ENCODE data around the gene WIPF3.

Gene WIPF3

GRCh38 chr7:29806208-29806994, at the start of gene WIPF3:
Gene WIPF3, plus strand, starts transcription at chr7:29806508. Its CDS starts 28,217 bp downstream, at chr7:29834725.
- H3K4me3 Mint-ChIP-seq: no peak within 1 kb of the TSS
- H3K27ac Mint-ChIP-seq: no peak within 1 kb of the TSS
- H3K27me3 Mint-ChIP-seq: peaks cover 57% of the 10 kb centered on the region
- H3K4me1 Mint-ChIP-seq: peaks cover 6% of the 10 kb centered on the region
- no peaks in the 10 kb centered on the region for H3K9me3 Mint-ChIP-seq
- H3K36me3 Mint-ChIP-seq: no peaks in the 10 kb centered on the region

GRCh38 chr7:29763266-29763665, 43.0 kb upstream of the WIPF3 start:
- Mint-ChIP-seq H3K9me3 (no peaks in the 10 kb centered on the region), H3K27me3 (peaks cover 5% of the 10 kb centered on the region), H3K4me1 (no peaks in the 10 kb centered on the region), H3K27ac (no peak overlapping the region), H3K36me3 (no peaks in the 10 kb centered on the region), H3K4me3 (no peak overlapping the region)

- H3K27ac Mint-ChIP-seq: no peak overlapping the region
- H3K4me3 Mint-ChIP-seq: no peak overlapping the region
- H3K27me3 Mint-ChIP-seq: peaks cover 5% of the 10 kb centered on the region
- no peaks in the 10 kb centered on the region for H3K9me3 Mint-ChIP-seq
- no peaks in the 10 kb centered on the region for H3K36me3 Mint-ChIP-seq
- no peaks in the 10 kb centered on the region for H3K4me1 Mint-ChIP-seq
These were observed 42.1 kb upstream of the WIPF3 start for GRCh38 chr7:29764227-29764626.

GRCh38 chr7:29765490-29765889, 40.8 kb upstream of the WIPF3 start:
- H3K9me3 Mint-ChIP-seq: no peaks in the 10 kb centered on the region
- no peak overlapping the region for H3K27ac Mint-ChIP-seq
- peaks cover 5% of the 10 kb centered on the region for H3K27me3 Mint-ChIP-seq
- H3K36me3 Mint-ChIP-seq: no peaks in the 10 kb centered on the region
- no peaks in the 10 kb centered on the region for H3K4me1 Mint-ChIP-seq
- no peak overlapping the region for H3K4me3 Mint-ChIP-seq

GRCh38 chr7:29770371-29770770, 35.9 kb upstream of the WIPF3 start:
- Mint-ChIP-seq H3K27me3 (peaks cover 1% of the 10 kb centered on the region), H3K27ac (no peak overlapping the region), H3K9me3 (peaks cover 6% of the 10 kb centered on the region), H3K36me3 (no peaks in the 10 kb centered on the region), H3K4me1 (no peaks in the 10 kb centered on the region), H3K4me3 (no peak overlapping the region)

GRCh38 chr7:29771081-29771816, 35.1 kb upstream of the WIPF3 start:
- Mint-ChIP-seq H3K36me3 (no peaks in the 10 kb centered on the region), H3K9me3 (peaks cover 6% of the 10 kb centered on the region), H3K4me1 (no peaks in the 10 kb centered on the region), H3K27ac (no peak overlapping the region), H3K4me3 (no peak overlapping the region), H3K27me3 (no peaks in the 10 kb centered on the region)

GRCh38 chr7:29779017-29779416, 27.3 kb upstream of the WIPF3 start:
- H3K4me1 Mint-ChIP-seq: no peaks in the 10 kb centered on the region
- no peaks in the 10 kb centered on the region for H3K9me3 Mint-ChIP-seq
- no peak overlapping the region for H3K27ac Mint-ChIP-seq
- H3K27me3 Mint-ChIP-seq: peaks cover 9% of the 10 kb centered on the region
- no peak overlapping the region for H3K4me3 Mint-ChIP-seq
- no peaks in the 10 kb centered on the region for H3K36me3 Mint-ChIP-seq

GRCh38 chr7:29780346-29780745, 26.0 kb upstream of the WIPF3 start:
- Mint-ChIP-seq H3K4me1 (no peaks in the 10 kb centered on the region), H3K4me3 (no peak overlapping the region), H3K9me3 (no peaks in the 10 kb centered on the region), H3K27me3 (peaks cover 9% of the 10 kb centered on the region), H3K36me3 (no peaks in the 10 kb centered on the region), H3K27ac (no peak overlapping the region)

- Mint-ChIP-seq H3K27me3 (peaks cover 2% of the 10 kb centered on the region), H3K4me3 (no peak overlapping the region), H3K36me3 (no peaks in the 10 kb centered on the region), H3K27ac (no peak overlapping the region), H3K4me1 (no peaks in the 10 kb centered on the region), H3K9me3 (no peaks in the 10 kb centered on the region)
These were observed 22.6 kb upstream of the WIPF3 start for GRCh38 chr7:29783671-29784070.

- Mint-ChIP-seq H3K4me1 (no peaks in the 10 kb centered on the region), H3K4me3 (no peak overlapping the region), H3K27me3 (no peaks in the 10 kb centered on the region), H3K9me3 (no peaks in the 10 kb centered on the region), H3K36me3 (no peaks in the 10 kb centered on the region), H3K27ac (no peak overlapping the region)
These were observed 12.8 kb upstream of the WIPF3 start for GRCh38 chr7:29793507-29793906.

- Mint-ChIP-seq H3K9me3 (no peaks in the 10 kb centered on the region), H3K4me1 (no peaks in the 10 kb centered on the region), H3K27me3 (peaks cover 3% of the 10 kb centered on the region), H3K27ac (no peak overlapping the region), H3K36me3 (no peaks in the 10 kb centered on the region), H3K4me3 (no peak overlapping the region)
These were observed 11.2 kb upstream of the WIPF3 start for GRCh38 chr7:29794959-29795629.

GRCh38 chr7:29795696-29796580, 10.4 kb upstream of the WIPF3 start:
- Mint-ChIP-seq H3K4me3 (no peak overlapping the region), H3K4me1 (no peaks in the 10 kb centered on the region), H3K27me3 (peaks cover 6% of the 10 kb centered on the region), H3K9me3 (no peaks in the 10 kb centered on the region), H3K27ac (no peak overlapping the region), H3K36me3 (no peaks in the 10 kb centered on the region)

GRCh38 chr7:29797112-29797944, 9.0 kb upstream of the WIPF3 start:
- peaks cover 10% of the 10 kb centered on the region for H3K27me3 Mint-ChIP-seq
- H3K9me3 Mint-ChIP-seq: no peaks in the 10 kb centered on the region
- no peak overlapping the region for H3K4me3 Mint-ChIP-seq
- H3K4me1 Mint-ChIP-seq: no peaks in the 10 kb centered on the region
- no peak overlapping the region for H3K27ac Mint-ChIP-seq
- H3K36me3 Mint-ChIP-seq: no peaks in the 10 kb centered on the region

GRCh38 chr7:29798422-29798821, 7.9 kb upstream of the WIPF3 start:
- no peaks in the 10 kb centered on the region for H3K4me1 Mint-ChIP-seq
- H3K9me3 Mint-ChIP-seq: no peaks in the 10 kb centered on the region
- no peak overlapping the region for H3K4me3 Mint-ChIP-seq
- H3K36me3 Mint-ChIP-seq: no peaks in the 10 kb centered on the region
- H3K27ac Mint-ChIP-seq: no peak overlapping the region
- H3K27me3 Mint-ChIP-seq: peaks cover 16% of the 10 kb centered on the region

All from activated naive CD4-positive, alpha-beta T cell treated with anti-CD3 and anti-CD28 coated beads, Interleukin-2, amount 50 U/mL, for 24 hours (primary cell).